Measurements from ENCODE around the gene FAM229A. TPM values are rescaled to one million over a fixed set of nuclear protein-coding genes. Genes with fewer than 3 reads are reported as not detected.

Gene FAM229A
- total and polyA plus RNA-seq, 9 of the 15 experiments (the other 6 are each of a cell fraction or from before 2014, with no cell fraction given), result 0.04 to 21.6 (median 7.4) TPM

DNA sequence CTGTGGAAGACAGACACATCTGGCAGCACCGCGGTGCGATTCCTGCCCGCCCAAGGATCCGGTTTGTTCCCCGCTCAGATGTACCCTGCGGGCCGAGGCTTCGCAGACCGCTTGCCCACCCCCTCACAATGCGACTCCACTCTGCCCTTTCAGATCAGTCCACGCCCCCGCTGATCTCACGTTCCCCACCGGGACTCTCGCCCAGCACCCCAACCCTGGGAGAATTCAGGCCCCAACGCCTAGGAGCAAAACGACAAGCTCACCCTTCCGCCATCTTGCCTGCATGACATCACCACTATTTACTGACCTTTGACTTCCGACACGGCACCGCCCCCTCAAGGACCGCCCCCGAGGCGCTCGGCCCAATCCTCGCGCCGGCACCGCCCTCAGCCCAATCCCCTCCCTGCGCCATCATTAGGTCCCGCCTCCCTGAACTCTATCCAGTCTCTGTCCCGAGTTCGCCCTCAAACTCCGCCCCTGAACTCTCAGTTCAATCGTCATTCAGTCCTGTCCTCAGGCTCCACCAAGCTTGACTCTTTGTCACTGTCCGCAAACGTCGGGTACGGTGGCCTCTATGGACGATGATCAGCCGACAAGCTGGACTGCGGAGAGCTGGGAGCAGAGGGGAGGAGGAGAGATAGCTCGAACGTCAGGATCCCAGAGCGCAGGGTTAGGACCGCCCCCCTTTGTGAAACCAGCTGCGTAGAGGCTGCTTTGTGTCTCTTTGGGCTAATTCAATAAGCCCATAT lies 32.0 kb upstream of the FAM229A start, which contains the start of gene BSDC1 (continued):
- TF ChIP-seq DMBX1 (CRISPR knock-in tag; IDR thresholded peaks at IDR 0.05; ENCODE audit: borderline replicate concordance), result peak; percentile 55; the same call in 1 of the 2 replicates
- TF ChIP-seq SOX6 (IDR thresholded peaks at IDR 0.05), result peak; percentile 95
- peak; percentile 83 for TF ChIP-seq KLF16 (IDR thresholded peaks at IDR 0.05)
- TF ChIP-seq RBM25 (IDR thresholded peaks at IDR 0.05; ENCODE audit: low read depth, low read length, severe bottlenecking), result no peak
- TF ChIP-seq, protein P1, sequence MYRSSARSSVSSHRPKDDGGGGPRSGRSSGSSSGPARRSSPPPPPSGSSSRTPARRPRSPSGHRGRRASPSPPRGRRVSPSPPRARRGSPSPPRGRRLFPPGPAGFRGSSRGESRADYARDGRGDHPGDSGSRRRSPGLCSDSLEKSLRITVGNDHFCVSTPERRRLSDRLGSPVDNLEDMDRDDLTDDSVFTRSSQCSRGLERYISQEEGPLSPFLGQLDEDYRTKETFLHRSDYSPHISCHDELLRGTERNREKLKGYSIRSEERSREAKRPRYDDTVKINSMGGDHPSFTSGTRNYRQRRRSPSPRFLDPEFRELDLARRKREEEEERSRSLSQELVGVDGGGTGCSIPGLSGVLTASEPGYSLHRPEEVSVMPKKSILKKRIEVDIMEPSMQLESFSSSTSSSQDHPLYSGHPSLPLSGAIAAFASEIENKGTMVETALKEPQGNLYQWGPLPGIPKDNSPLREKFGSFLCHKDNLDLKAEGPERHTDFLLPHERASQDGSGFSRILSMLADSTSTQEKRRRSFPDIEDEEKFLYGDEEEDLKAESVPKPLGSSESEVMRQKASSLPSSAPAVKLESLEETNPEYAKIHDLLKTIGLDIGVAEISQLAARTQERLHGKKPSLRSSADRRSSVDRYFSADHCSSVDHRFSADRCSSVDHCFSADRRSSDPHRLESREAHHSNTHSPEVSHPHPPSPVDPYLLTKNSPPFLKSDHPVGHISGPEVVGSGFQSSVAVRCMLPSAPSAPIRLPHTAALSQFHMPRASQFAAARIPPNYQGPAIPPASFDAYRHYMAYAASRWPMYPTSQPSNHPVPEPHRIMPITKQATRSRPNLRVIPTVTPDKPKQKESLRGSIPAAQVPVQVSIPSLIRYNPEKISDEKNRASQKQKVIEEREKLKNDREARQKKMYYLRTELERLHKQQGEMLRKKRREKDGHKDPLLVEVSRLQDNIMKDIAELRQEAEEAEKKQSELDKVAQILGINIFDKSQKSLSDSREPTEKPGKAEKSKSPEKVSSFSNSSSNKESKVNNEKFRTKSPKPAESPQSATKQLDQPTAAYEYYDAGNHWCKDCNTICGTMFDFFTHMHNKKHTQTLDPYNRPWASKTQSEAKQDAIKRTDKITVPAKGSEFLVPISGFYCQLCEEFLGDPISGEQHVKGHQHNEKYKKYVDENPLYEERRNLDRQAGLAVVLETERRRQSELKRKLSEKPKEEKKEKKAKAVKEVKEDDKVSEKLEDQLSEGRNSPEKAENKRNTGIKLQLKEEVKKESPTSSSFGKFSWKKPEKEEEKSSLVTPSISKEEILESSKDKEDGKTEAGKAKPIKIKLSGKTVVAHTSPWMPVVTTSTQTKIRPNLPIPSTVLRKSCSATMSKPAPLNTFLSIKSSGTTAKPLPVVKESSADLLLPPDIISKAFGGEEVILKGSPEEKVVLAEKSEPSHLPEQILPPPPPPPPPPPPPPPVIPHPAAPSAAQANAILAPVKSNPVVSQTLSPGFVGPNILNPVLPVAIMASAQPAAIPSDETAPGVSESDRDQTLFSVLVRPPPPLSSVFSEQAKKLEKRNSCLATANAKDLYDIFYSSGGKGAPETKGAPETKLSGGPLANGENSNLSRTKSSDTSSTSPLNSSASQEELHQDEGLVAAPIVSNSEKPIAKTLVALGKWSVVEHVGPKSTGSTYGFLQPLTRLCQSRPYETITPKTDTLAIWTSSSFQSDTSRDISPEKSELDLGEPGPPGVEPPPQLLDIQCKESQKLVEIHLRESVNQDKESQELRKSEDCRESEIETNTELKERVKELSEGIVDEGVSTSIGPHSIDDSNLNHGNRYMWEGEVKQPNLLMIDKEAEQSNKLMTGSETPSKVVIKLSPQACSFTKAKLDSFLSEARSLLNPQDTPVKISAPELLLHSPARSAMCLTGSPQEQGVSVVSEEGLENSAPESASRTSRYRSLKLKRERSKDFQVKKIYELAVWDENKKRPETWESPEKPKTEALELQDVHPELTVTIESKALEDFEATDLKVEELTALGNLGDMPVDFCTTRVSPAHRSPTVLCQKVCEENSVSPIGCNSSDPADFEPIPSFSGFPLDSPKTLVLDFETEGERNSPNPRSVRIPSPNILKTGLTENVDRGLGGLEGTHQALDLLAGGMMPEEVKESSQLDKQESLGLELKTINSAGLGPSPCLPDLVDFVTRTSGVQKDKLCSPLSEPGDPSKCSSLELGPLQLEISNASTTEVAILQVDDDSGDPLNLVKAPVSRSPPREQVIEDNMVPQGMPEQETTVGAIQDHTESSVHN (IDR thresholded peaks at IDR 0.05; ENCODE audit: borderline replicate concordance in 1 of 2, low read depth in 1 of 2), result no peak
- no peak for TF ChIP-seq ZNF699 (CRISPR knock-in tag; IDR thresholded peaks at IDR 0.05; ENCODE audit: insufficient replicate concordance)
- TF ChIP-seq KDM2B (CRISPR knock-in tag; IDR thresholded peaks at IDR 0.05), result peak; percentile 74; the same call in 1 of the 2 replicates
- no peak for TF ChIP-seq CAMTA2 (CRISPR knock-in tag; conservative IDR thresholded peaks at IDR 0.05)
- no peak for TF ChIP-seq SAFB (IDR thresholded peaks at IDR 0.05; ENCODE audit: borderline replicate concordance, low read depth, low read length)
- no peak for TF ChIP-seq GABPB2 (CRISPR knock-in tag; conservative IDR thresholded peaks at IDR 0.05)
- no peak for TF ChIP-seq EWSR1 (IDR thresholded peaks at IDR 0.05; ENCODE audit: borderline replicate concordance, low read depth, partially characterized antibody)
- no peak for TF ChIP-seq ZNF212 (CRISPR knock-in tag; IDR thresholded peaks at IDR 0.05)
- TF ChIP-seq GATAD2B (IDR thresholded peaks at IDR 0.05; ENCODE audit: borderline replicate concordance), result no peak
- peak; percentile 75 to 93 for TF ChIP-seq MAZ (CRISPR knock-in tag; conservative IDR thresholded peaks at IDR 0.05 in 1 of 2, IDR thresholded peaks at IDR 0.05 in 1 of 2)
- 0 out of 2 replicates have a peak, but pooled peaks have one; percentile 21 for TF ChIP-seq L3MBTL2 (IDR thresholded peaks at IDR 0.05)
- TF ChIP-seq, protein P2, sequence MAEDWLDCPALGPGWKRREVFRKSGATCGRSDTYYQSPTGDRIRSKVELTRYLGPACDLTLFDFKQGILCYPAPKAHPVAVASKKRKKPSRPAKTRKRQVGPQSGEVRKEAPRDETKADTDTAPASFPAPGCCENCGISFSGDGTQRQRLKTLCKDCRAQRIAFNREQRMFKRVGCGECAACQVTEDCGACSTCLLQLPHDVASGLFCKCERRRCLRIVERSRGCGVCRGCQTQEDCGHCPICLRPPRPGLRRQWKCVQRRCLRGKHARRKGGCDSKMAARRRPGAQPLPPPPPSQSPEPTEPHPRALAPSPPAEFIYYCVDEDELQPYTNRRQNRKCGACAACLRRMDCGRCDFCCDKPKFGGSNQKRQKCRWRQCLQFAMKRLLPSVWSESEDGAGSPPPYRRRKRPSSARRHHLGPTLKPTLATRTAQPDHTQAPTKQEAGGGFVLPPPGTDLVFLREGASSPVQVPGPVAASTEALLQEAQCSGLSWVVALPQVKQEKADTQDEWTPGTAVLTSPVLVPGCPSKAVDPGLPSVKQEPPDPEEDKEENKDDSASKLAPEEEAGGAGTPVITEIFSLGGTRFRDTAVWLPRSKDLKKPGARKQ (CRISPR knock-in tag; IDR thresholded peaks at IDR 0.05), result no peak

All from K562 (cell line).